ENCODE measurements around the gene DOC2A.

DOC2A gene

GRCh38 chr16:29984137-29984763, 26.6 kb downstream of the DOC2A start:
- DNase-seq (ENCODE audit: low read depth, low spot score) = no peak
- in situ Hi-C loops (cut with HindIII; ENCODE audit: low sequenced_read_pairs) = no loop called here
- no peak for TF ChIP-seq CTCF (IDR thresholded peaks at IDR 0.05; ENCODE audit: low read depth, low read length)

GRCh38 chr16:29983420-29984136, 27.2 kb downstream of the DOC2A start:
- in situ Hi-C loops (cut with HindIII; ENCODE audit: low sequenced_read_pairs) = no loop called here
- no peak overlapping the region for H3K4me3 ChIP-seq (ENCODE audit: low read depth, low read length)
- DNase-seq (ENCODE audit: low read depth, low spot score) = no peak
- TF ChIP-seq CTCF (IDR thresholded peaks at IDR 0.05; ENCODE audit: low read depth, low read length) = no peak

More at GRCh38 chr16:29984137-29984763, 26.6 kb downstream of the DOC2A start:
- no peak overlapping the region for H3K4me3 ChIP-seq (ENCODE audit: low read depth, low read length)

GRCh38 chr16:29982560-29983419, 28.0 kb downstream of the DOC2A start:
- no peak for TF ChIP-seq CTCF (IDR thresholded peaks at IDR 0.05; ENCODE audit: low read depth, low read length)
- no peak for DNase-seq (ENCODE audit: low read depth, low spot score)
- in situ Hi-C loops (cut with HindIII; ENCODE audit: low sequenced_read_pairs) = no loop called here
- no peak overlapping the region for H3K4me3 ChIP-seq (ENCODE audit: low read depth, low read length)

- H3K4me3 ChIP-seq (ENCODE audit: low read depth, low read length) = no peak overlapping the region
- in situ Hi-C loops (cut with HindIII; ENCODE audit: low sequenced_read_pairs) = no loop called here
- DNase-seq (ENCODE audit: low read depth, low spot score) = no peak
- no peak for TF ChIP-seq CTCF (IDR thresholded peaks at IDR 0.05; ENCODE audit: low read depth, low read length)
Observed at GRCh38 chr16:29978564-29979270, 32.1 kb downstream of the DOC2A start.

- in situ Hi-C loops (cut with HindIII; ENCODE audit: low sequenced_read_pairs) = no loop called here
- no peak for DNase-seq (ENCODE audit: low read depth, low spot score)
- no peak for TF ChIP-seq CTCF (IDR thresholded peaks at IDR 0.05; ENCODE audit: low read depth, low read length)
- no peak overlapping the region for H3K4me3 ChIP-seq (ENCODE audit: low read depth, low read length)
Observed at GRCh38 chr16:29978081-29978480, 32.7 kb downstream of the DOC2A start.

All from astrocyte of the spinal cord (primary cell).